ENCODE measurements around the gene MKX. TPM values are rescaled to one million over a fixed set of nuclear protein-coding genes. Genes with fewer than 3 reads are reported as not detected.

MKX gene
- total RNA-seq, 1 donor from 2014 or later: 1.7 TPM

- intact Hi-C loops (cut with DNase I): no loop called here
- H3K27me3 ChIP-seq: no peaks in the 10 kb centered on the region
- DNase-seq (no peak), ATAC-seq (no peak)
- H3K36me3 ChIP-seq: no peaks in the 10 kb centered on the region
- H3K27ac ChIP-seq: no peak overlapping the region
- no peaks in the 10 kb centered on the region for H3K4me1 ChIP-seq
- H3K9me3 ChIP-seq: no peaks in the 10 kb centered on the region
- no peak for TF ChIP-seq CTCF (IDR thresholded peaks at IDR 0.05)
- no peak overlapping the region for H3K4me3 ChIP-seq
These were observed 73.8 kb downstream of the MKX start for GRCh38 chr10:27671821-27672220.

- intact Hi-C loops (cut with DNase I): no loop called here
- ATAC-seq (peak; percentile 51), DNase-seq (no peak)
- Histone ChIP-seq H3K4me1 (no peaks in the 10 kb centered on the region), H3K4me3 (no peak overlapping the region), H3K36me3 (no peaks in the 10 kb centered on the region), H3K9me3 (no peaks in the 10 kb centered on the region), H3K27ac (no peak overlapping the region), H3K27me3 (no peaks in the 10 kb centered on the region)
- TF ChIP-seq CTCF (IDR thresholded peaks at IDR 0.05): no peak
These were observed 81.2 kb downstream of the MKX start for GRCh38 chr10:27664461-27664860.

- ATAC-seq (no peak), DNase-seq (no peak)
- H3K27me3 ChIP-seq: no peaks in the 10 kb centered on the region
- no peak for TF ChIP-seq CTCF (IDR thresholded peaks at IDR 0.05)
- no peak overlapping the region for H3K27ac ChIP-seq
- no peaks in the 10 kb centered on the region for H3K36me3 ChIP-seq
- intact Hi-C loops (cut with DNase I): no loop called here
- H3K9me3 ChIP-seq: no peaks in the 10 kb centered on the region
- H3K4me1 ChIP-seq: no peaks in the 10 kb centered on the region
- no peak overlapping the region for H3K4me3 ChIP-seq
These were observed 82.0 kb downstream of the MKX start for GRCh38 chr10:27663621-27664020.

GRCh38 chr10:27661514-27662286, 83.9 kb downstream of the MKX start:
- ATAC-seq: no peak
- intact Hi-C loops (cut with DNase I): no loop called here

GRCh38 chr10:27660711-27661110, 84.9 kb downstream of the MKX start:
- Histone ChIP-seq H3K27me3 (no peaks in the 10 kb centered on the region), H3K9me3 (no peaks in the 10 kb centered on the region), H3K4me3 (no peak overlapping the region), H3K36me3 (no peaks in the 10 kb centered on the region), H3K27ac (no peak overlapping the region), H3K4me1 (no peaks in the 10 kb centered on the region)
- DNase-seq: no peak
- intact Hi-C loops (cut with DNase I): no loop called here
- no peak for TF ChIP-seq CTCF (IDR thresholded peaks at IDR 0.05)
- ATAC-seq: no peak

More at GRCh38 chr10:27661514-27662286, 83.9 kb downstream of the MKX start:
- no peak for TF ChIP-seq CTCF (IDR thresholded peaks at IDR 0.05)
- Histone ChIP-seq H3K27ac (no peak overlapping the region), H3K9me3 (no peaks in the 10 kb centered on the region), H3K4me1 (no peaks in the 10 kb centered on the region), H3K4me3 (no peak overlapping the region), H3K36me3 (no peaks in the 10 kb centered on the region), H3K27me3 (no peaks in the 10 kb centered on the region)
- DNase-seq: no peak

Measured in upper lobe of right lung (tissue), 1 donor.